ENCODE measurements around the gene PRKCZ. TPM values are rescaled to one million over a fixed set of nuclear protein-coding genes. Genes with fewer than 3 reads are reported as not detected.

The PRKCZ gene
- total RNA-seq, 1 donor from 2014 or later, result 120 TPM

- H3K4me3 Mint-ChIP-seq (ENCODE audit: unreplicated experiment), result no peak overlapping the region
- no peak for TF ChIP-seq CTCF (IDR thresholded peaks at IDR 0.05; ENCODE audit: partially characterized antibody, unreplicated experiment)
- no peaks in the 10 kb centered on the region for H3K36me3 Mint-ChIP-seq (ENCODE audit: unreplicated experiment)
- no peaks in the 10 kb centered on the region for H3K4me1 Mint-ChIP-seq (ENCODE audit: low read depth, unreplicated experiment)
- no peak overlapping the region for H3K27ac Mint-ChIP-seq (ENCODE audit: unreplicated experiment)
- H3K27me3 Mint-ChIP-seq (ENCODE audit: unreplicated experiment), result peaks cover 5% of the 10 kb centered on the region
- peaks cover 1% of the 10 kb centered on the region for H3K9me3 Mint-ChIP-seq (ENCODE audit: unreplicated experiment)
- no peak for DNase-seq
Observed at GRCh38 chr1:2028870-2029560, 21.2 kb upstream of the PRKCZ start.

- TF ChIP-seq CTCF (IDR thresholded peaks at IDR 0.05; ENCODE audit: partially characterized antibody, unreplicated experiment), result no peak
- peaks cover 1% of the 10 kb centered on the region for H3K9me3 Mint-ChIP-seq (ENCODE audit: unreplicated experiment)
- no peaks in the 10 kb centered on the region for H3K36me3 Mint-ChIP-seq (ENCODE audit: unreplicated experiment)
- peaks cover 5% of the 10 kb centered on the region for H3K27me3 Mint-ChIP-seq (ENCODE audit: unreplicated experiment)
- no peak overlapping the region for H3K4me3 Mint-ChIP-seq (ENCODE audit: unreplicated experiment)
- no peak for DNase-seq
- no peak overlapping the region for H3K27ac Mint-ChIP-seq (ENCODE audit: unreplicated experiment)
- H3K4me1 Mint-ChIP-seq (ENCODE audit: low read depth, unreplicated experiment), result no peaks in the 10 kb centered on the region
Observed at GRCh38 chr1:2029561-2029960, 20.6 kb upstream of the PRKCZ start.

GRCh38 chr1:2030076-2030871, 19.9 kb upstream of the PRKCZ start:
- Mint-ChIP-seq H3K9me3 (ENCODE audit: unreplicated experiment) (peaks cover 1% of the 10 kb centered on the region), H3K4me1 (ENCODE audit: low read depth, unreplicated experiment) (no peaks in the 10 kb centered on the region), H3K27me3 (ENCODE audit: unreplicated experiment) (peaks cover 5% of the 10 kb centered on the region), H3K27ac (ENCODE audit: unreplicated experiment) (no peak overlapping the region), H3K36me3 (ENCODE audit: unreplicated experiment) (no peaks in the 10 kb centered on the region), H3K4me3 (ENCODE audit: unreplicated experiment) (no peak overlapping the region)
- DNase-seq, result peak; percentile 15
- no peak for TF ChIP-seq CTCF (IDR thresholded peaks at IDR 0.05; ENCODE audit: partially characterized antibody, unreplicated experiment)

GRCh38 chr1:2031546-2032540, 18.4 kb upstream of the PRKCZ start:
- Mint-ChIP-seq H3K4me3 (ENCODE audit: unreplicated experiment) (no peak overlapping the region), H3K36me3 (ENCODE audit: unreplicated experiment) (no peaks in the 10 kb centered on the region), H3K9me3 (ENCODE audit: unreplicated experiment) (peaks cover 3% of the 10 kb centered on the region), H3K27me3 (ENCODE audit: unreplicated experiment) (peaks cover 5% of the 10 kb centered on the region), H3K27ac (ENCODE audit: unreplicated experiment) (no peak overlapping the region), H3K4me1 (ENCODE audit: low read depth, unreplicated experiment) (no peaks in the 10 kb centered on the region)
- no peak for TF ChIP-seq CTCF (IDR thresholded peaks at IDR 0.05; ENCODE audit: partially characterized antibody, unreplicated experiment)
- no peak for DNase-seq

Data from glutamatergic neuron (in vitro differentiated cells).